GM12892 (cell line): ENCODE data around the gene NUTF2.

ENCODE experiments used
- POLR2A ChIP-seq: IDR thresholded peaks from 2 replicates; pipeline ENCODE4 v1.6.1; 2011; ENCODE audit warnings: low read depth, low read length, control low read depth
- POLR2AphosphoS5 ChIP-seq: IDR thresholded peaks from 2 replicates; pipeline ENCODE4 v1.6.1; 2011; ENCODE audit warnings: low read depth, low read length, control low read depth
- TAF1 ChIP-seq: IDR thresholded peaks from 2 replicates; pipeline ENCODE4 v1.6.1; 2011; ENCODE audit warnings: low read depth, mild to moderate bottlenecking, control low read depth, low read length, borderline replicate concordance

- no peak for TF ChIP-seq POLR2A
- no peak for TF ChIP-seq POLR2AphosphoS5
- no peak for TF ChIP-seq TAF1
Observed at GRCh38 chr16:67801883-67802282, 44.9 kb upstream of the NUTF2 start.
